ENCODE data around the gene SCRN1. TPM values are rescaled to one million over a fixed set of nuclear protein-coding genes. Genes with fewer than 3 reads are reported as not detected.

SCRN1 gene
- total RNA-seq, 1 experiment from 2014 or later, result 96.2 TPM

GRCh38 chr7:29971566-29972314 lies 17.9 kb downstream of the SCRN1 start (continued):
- TF ChIP-seq ZSCAN18 (CRISPR knock-in tag; IDR thresholded peaks at IDR 0.05) (no peak), ATF3 (CRISPR knock-in tag; conservative IDR thresholded peaks at IDR 0.05) (no peak), OVOL2 (CRISPR knock-in tag; IDR thresholded peaks at IDR 0.05; ENCODE audit: borderline replicate concordance) (no peak)

GRCh38 chr7:29970158-29970557 lies 19.4 kb downstream of the SCRN1 start:
- POLR2A ChIA-PET, result no interaction called here
- no peak overlapping the region for H3K4me3 Mint-ChIP-seq
- ATAC-seq, result no peak

More at GRCh38 chr7:29970158-29970557, 19.4 kb downstream of the SCRN1 start:
- DNase-seq (ENCODE audit: low spot score), result no peak
- peaks cover 8% of the 10 kb centered on the region; the same call in 1 of the 2 replicates for H3K9me3 Mint-ChIP-seq
- peaks cover 24% of the 10 kb centered on the region for H3K36me3 Mint-ChIP-seq
- TF ChIP-seq CBFB (CRISPR knock-in tag; IDR thresholded peaks at IDR 0.05; ENCODE audit: low read depth) (no peak), ZNF263 (CRISPR knock-in tag; IDR thresholded peaks at IDR 0.05; ENCODE audit: low read depth) (no peak), ATF1 (CRISPR knock-in tag; IDR thresholded peaks at IDR 0.05) (no peak), ETV6 (CRISPR knock-in tag; IDR thresholded peaks at IDR 0.05) (no peak), SP1 (CRISPR knock-in tag; conservative IDR thresholded peaks at IDR 0.05) (no peak), HMGA2 (CRISPR knock-in tag; IDR thresholded peaks at IDR 0.05) (no peak), MYBL2 (CRISPR knock-in tag; IDR thresholded peaks at IDR 0.05) (no peak), ZMAT4 (CRISPR knock-in tag; IDR thresholded peaks at IDR 0.05) (no peak), E2F1 (CRISPR knock-in tag; IDR thresholded peaks at IDR 0.05) (no peak), ATF3 (CRISPR knock-in tag; conservative IDR thresholded peaks at IDR 0.05) (no peak), USF1 (CRISPR knock-in tag; IDR thresholded peaks at IDR 0.05) (no peak), SMAD4 (CRISPR knock-in tag; IDR thresholded peaks at IDR 0.05) (no peak), NFATC4 (CRISPR knock-in tag; IDR thresholded peaks at IDR 0.05) (no peak), ZNF512 (CRISPR knock-in tag; IDR thresholded peaks at IDR 0.05; ENCODE audit: borderline replicate concordance) (no peak), ZNF121 (CRISPR knock-in tag; IDR thresholded peaks at IDR 0.05) (no peak)
- peak overlapping the region; percentile 15; the same call in 1 of the 2 replicates for H3K27ac Mint-ChIP-seq
- CTCF ChIA-PET, result no interaction called here
- H3K4me1 Mint-ChIP-seq, result peaks cover 20% of the 10 kb centered on the region
- H3K27me3 Mint-ChIP-seq (ENCODE audit: low read depth), result no peaks in the 10 kb centered on the region
